Transverse colon (tissue), 4 donors: Measurements from ENCODE around the gene PAK2. TPM values are rescaled to one million over a fixed set of nuclear protein-coding genes. Genes with fewer than 3 reads are reported as not detected.

ENCODE experiments used
- DNase-seq: peaks from one replicate; pipeline ENCODE4 v3.0.0-alpha.2; 2019
- H3K27ac ChIP-seq, 4 donors: fragments of 200-600 bp; sonication (generic); 2 replicates each; pipeline ENCODE4 v1.5.1; 2016 to 2018; ENCODE audit warnings: inconsistent platforms in 4 of 4
- H3K27me3 ChIP-seq: fragments of 200-600 bp; sonication (generic); 2 replicates; pipeline ENCODE4 v1.5.1; 2017; ENCODE audit warnings: inconsistent platforms
- H3K36me3 ChIP-seq, 4 donors: fragments of 200-600 bp; sonication (generic); 2 replicates each; pipeline ENCODE4 v1.5.1; 2017 to 2019; ENCODE audit warnings: inconsistent platforms in 4 of 4
- H3K4me1 ChIP-seq, 4 donors: fragments of 200-600 bp; sonication (generic); 2 replicates each; pipeline ENCODE4 v1.5.1; 2017 to 2020; ENCODE audit warnings: inconsistent platforms in 4 of 4
- H3K4me3 ChIP-seq, 4 donors: fragments of 200-600 bp; sonication (generic); 1 replicate in 1 of 4; 2 replicates in 3 of 4; pipeline versions ENCODE4 v1.5.1 to v1.6.1; 2017 to 2019; ENCODE audit warnings: inconsistent platforms in 4 of 4
- H3K9me3 ChIP-seq, 2 donors: fragments of 200-600 bp; sonication (generic); 2 replicates each; pipeline ENCODE4 v1.5.1; 2017 to 2019; ENCODE audit warnings: inconsistent platforms in 2 of 2
- CTCF ChIP-seq, 5 experiments: fragments of 200-600 bp in 3 of 5; fragments of 450-650 bp in 2 of 5; sonication (generic) in 3 of 5; IDR thresholded peaks; 1 replicate in 2 of 5; 2 replicates in 3 of 5; pipeline ENCODE4 v1.5.1; 2016 to 2017; ENCODE audit warnings: antibody characterized with exemption in 5 of 5, inconsistent platforms in 3 of 5, mild to moderate bottlenecking in 2 of 5, moderate library complexity in 1 of 5
- EP300 ChIP-seq: sonication (generic); formaldehyde crosslinking; IDR thresholded peaks from one replicate; pipeline ENCODE4 v1.6.1; 2017; ENCODE audit warnings: antibody characterized with exemption, low read depth
- POLR2A ChIP-seq: fragments of 450-650 bp; IDR thresholded peaks from one replicate; pipeline ENCODE4 v1.6.1; 2016; ENCODE audit warnings: antibody characterized with exemption, mild to moderate bottlenecking, moderate library complexity
- POLR2AphosphoS5 ChIP-seq, 3 donors: sonication (generic); formaldehyde crosslinking; IDR thresholded peaks; one replicate each; pipeline ENCODE4 v1.6.1; 2016; ENCODE audit warnings: antibody characterized with exemption in 3 of 3
- WGBS, 2 donors: methylation state at CpG; one replicate each; pipeline ENCODE4 v1.1.5; 2018; ENCODE audit warnings: low coverage in 1 of 2; 5-methylcytosine and 5-hydroxymethylcytosine counted together
- in situ Hi-C, 4 donors: fragments of 200-750 bp; cut with MboI; loops; one replicate each; pipeline versions ENCODE4 v1.15.0 to v1.15.1; 2017; ENCODE audit warnings: low sequenced_read_pairs in 3 of 4, low pct_ligation_motif_present in 1 of 4, low pct_unique_long_range_greater_than_20kb in 1 of 4
- intact Hi-C: fragments of 100-400 bp; cut with DNase I; formaldehyde crosslinking; loops from one replicate; pipeline ENCODE4 v1.15.1; 2023; ENCODE audit warnings: low total_unique reads
- total RNA-seq, 4 donors: library from RNA; depleted of rRNA; stranded (reverse); fragments of >200 nt; gene quantifications; one replicate each; pipeline ENCODE4 v1.1.0, GENCODE V29; 2016

Gene PAK2
- total RNA-seq, 4 donors from 2014 or later = 16.3 to 54.5 (median 36.7) TPM

GRCh38 chr3:196794467-196794866 is 54.8 kb downstream of the PAK2 start:
- DNase-seq = no peak
- in situ Hi-C loops (no loop called here), intact Hi-C loops (no loop called here)
- TF ChIP-seq EP300 (no peak), POLR2A (no peak), CTCF (IDR thresholded peaks at IDR 0.05) (no peak)
- no peaks in the 10 kb centered on the region for H3K9me3 ChIP-seq
- peaks cover 0 to 18% (median 0%) of the 10 kb centered on the region in 4 donors for H3K36me3 ChIP-seq
- no peaks in the 10 kb centered on the region for H3K27me3 ChIP-seq
- H3K4me1 ChIP-seq = no peaks in the 10 kb centered on the region
- WGBS, 2 donors = 92% methylated on average over 3 of the region's 3 CpGs; no CpG with 5 or more reads in 1 of the 2 donors
- H3K27ac ChIP-seq = no peak overlapping the region
- no peak overlapping the region for H3K4me3 ChIP-seq

GRCh38 chr3:196796317-196796716 is 56.7 kb downstream of the PAK2 start:
- WGBS, 2 donors = 90 to 100% methylated on average over 1 of the region's 1 CpG
- no peaks in the 10 kb centered on the region for H3K9me3 ChIP-seq
- H3K27ac ChIP-seq = no peak overlapping the region
- DNase-seq = no peak
- peaks cover 0 to 4% (median 0%) of the 10 kb centered on the region in 4 donors for H3K36me3 ChIP-seq
- no peak overlapping the region for H3K4me3 ChIP-seq
- H3K27me3 ChIP-seq = no peaks in the 10 kb centered on the region
- in situ Hi-C loops = no loop called here
- intact Hi-C loops = no loop called here
- H3K4me1 ChIP-seq = no peaks in the 10 kb centered on the region
- TF ChIP-seq CTCF (IDR thresholded peaks at IDR 0.05) (no peak), POLR2A (no peak), POLR2AphosphoS5 (IDR thresholded peaks at IDR 0.05) (no peak), EP300 (no peak)

GRCh38 chr3:196800742-196801434 is 61.2 kb downstream of the PAK2 start:
- WGBS, 2 donors = 90 to 91% methylated on average over 7 to 8 of the region's 8 CpGs
- in situ Hi-C loops (no loop called here), intact Hi-C loops (no loop called here)
- H3K27ac ChIP-seq = no peak overlapping the region
- no peak overlapping the region for H3K4me3 ChIP-seq
- H3K36me3 ChIP-seq = peaks cover 0 to 25% (median 8%) of the 10 kb centered on the region in 4 donors
- TF ChIP-seq CTCF (IDR thresholded peaks at IDR 0.05) (no peak), EP300 (no peak), POLR2AphosphoS5 (IDR thresholded peaks at IDR 0.05) (no peak), POLR2A (no peak)
- no peaks in the 10 kb centered on the region for H3K4me1 ChIP-seq
- H3K27me3 ChIP-seq = no peaks in the 10 kb centered on the region
- H3K9me3 ChIP-seq = no peaks in the 10 kb centered on the region
- DNase-seq = no peak

GRCh38 chr3:196803891-196804468 is 64.3 kb downstream of the PAK2 start:
- Histone ChIP-seq H3K36me3 (peaks cover 0 to 55% (median 16%) of the 10 kb centered on the region in 4 donors), H3K27me3 (no peaks in the 10 kb centered on the region), H3K4me1 (no peaks in the 10 kb centered on the region), H3K9me3 (no peaks in the 10 kb centered on the region), H3K27ac (no peak overlapping the region), H3K4me3 (no peak overlapping the region)
- 67 to 82% methylated on average over 4 to 9 of the region's 9 CpGs for WGBS, 2 donors
- no peak for DNase-seq
- intact Hi-C loops (no loop called here), in situ Hi-C loops (no loop called here)
- TF ChIP-seq POLR2AphosphoS5 (IDR thresholded peaks at IDR 0.05) = no peak
- TF ChIP-seq EP300 = no peak
